ENCODE data around the gene RREB1.

- TF ChIP-seq, protein P1, sequence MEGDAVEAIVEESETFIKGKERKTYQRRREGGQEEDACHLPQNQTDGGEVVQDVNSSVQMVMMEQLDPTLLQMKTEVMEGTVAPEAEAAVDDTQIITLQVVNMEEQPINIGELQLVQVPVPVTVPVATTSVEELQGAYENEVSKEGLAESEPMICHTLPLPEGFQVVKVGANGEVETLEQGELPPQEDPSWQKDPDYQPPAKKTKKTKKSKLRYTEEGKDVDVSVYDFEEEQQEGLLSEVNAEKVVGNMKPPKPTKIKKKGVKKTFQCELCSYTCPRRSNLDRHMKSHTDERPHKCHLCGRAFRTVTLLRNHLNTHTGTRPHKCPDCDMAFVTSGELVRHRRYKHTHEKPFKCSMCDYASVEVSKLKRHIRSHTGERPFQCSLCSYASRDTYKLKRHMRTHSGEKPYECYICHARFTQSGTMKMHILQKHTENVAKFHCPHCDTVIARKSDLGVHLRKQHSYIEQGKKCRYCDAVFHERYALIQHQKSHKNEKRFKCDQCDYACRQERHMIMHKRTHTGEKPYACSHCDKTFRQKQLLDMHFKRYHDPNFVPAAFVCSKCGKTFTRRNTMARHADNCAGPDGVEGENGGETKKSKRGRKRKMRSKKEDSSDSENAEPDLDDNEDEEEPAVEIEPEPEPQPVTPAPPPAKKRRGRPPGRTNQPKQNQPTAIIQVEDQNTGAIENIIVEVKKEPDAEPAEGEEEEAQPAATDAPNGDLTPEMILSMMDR (IDR thresholded peaks at IDR 0.05): peak in 2 of 5 experiments; percentile 9 to 13
- no peak for TF ChIP-seq POLR2A (IDR thresholded peaks at IDR 0.05)
Observed at GRCh38 chr6:7087066-7087465, 20.7 kb upstream of the RREB1 start.

Data from transverse colon (tissue), 3 donors.